NCI-H1105 treated with DMSO at 0.1 percent for 48 hours (cell line): ENCODE measurements around the gene SGPP2.

Experiments
- DNase-seq: peaks from one replicate; lab custom pipeline; 2025; lab: John Stamatoyannopoulos, UW

Gene SGPP2

DNA sequence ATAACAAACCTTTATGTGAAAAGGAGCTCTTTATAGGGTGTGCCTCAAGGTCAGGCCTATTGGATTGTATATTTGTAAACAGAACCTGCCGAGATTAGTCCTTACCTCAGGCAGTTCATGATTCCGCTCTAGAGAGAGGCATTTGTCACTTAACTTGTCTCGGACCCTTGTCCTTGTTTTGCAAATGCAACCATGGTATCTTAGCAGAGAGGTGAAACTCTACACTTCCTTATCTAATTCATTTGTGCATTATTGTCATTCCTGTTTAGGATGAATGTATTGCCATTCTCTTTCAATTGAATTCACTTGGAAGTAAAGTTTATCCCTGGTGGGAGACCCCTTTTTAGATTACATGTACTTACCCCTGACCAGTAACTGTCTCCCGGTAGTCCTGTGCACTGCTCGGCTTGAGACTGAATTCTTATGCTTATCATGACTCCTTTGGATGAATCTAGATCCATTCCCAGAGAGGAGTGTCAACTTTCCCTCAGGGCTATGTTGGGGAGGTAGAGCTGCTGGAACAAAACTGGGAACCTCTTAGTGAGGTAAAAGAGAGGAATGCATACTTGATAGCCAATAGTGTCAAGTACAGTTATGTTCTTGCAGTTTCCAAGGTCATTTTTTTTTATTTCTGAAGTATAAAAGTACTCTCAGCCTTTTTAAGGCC, 46.6 kb downstream of the SGPP2 start:
- no peak for DNase-seq

GRCh38 chr2:222477962-222478608, 53.7 kb downstream of the SGPP2 start:
- DNase-seq = no peak

- no peak for DNase-seq
Measured at GRCh38 chr2:222479859-222480258, 55.5 kb downstream of the SGPP2 start.

- no peak for DNase-seq
Measured at GRCh38 chr2:222480497-222480896, 56.2 kb downstream of the SGPP2 start.

DNA sequence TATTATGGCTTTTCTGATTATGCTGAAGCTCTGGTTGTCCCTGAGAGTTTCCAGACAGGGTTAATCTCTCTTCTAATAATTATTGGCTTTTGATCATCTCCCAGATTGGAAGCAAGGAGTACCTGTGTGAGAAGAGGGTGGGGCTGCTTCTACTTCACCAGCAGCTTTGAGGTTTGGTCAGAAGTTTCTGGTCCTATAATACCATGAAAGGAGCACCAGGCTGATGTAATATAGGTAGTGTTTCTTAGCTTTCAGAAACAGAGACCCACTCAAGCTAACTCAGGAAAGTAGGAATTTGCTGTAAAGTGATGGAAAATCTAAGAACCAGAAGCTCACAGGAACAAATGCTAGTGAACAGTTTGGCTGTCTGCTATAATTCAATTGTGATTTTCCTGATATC, 57.6 kb downstream of the SGPP2 start:
- no peak for DNase-seq

DNA sequence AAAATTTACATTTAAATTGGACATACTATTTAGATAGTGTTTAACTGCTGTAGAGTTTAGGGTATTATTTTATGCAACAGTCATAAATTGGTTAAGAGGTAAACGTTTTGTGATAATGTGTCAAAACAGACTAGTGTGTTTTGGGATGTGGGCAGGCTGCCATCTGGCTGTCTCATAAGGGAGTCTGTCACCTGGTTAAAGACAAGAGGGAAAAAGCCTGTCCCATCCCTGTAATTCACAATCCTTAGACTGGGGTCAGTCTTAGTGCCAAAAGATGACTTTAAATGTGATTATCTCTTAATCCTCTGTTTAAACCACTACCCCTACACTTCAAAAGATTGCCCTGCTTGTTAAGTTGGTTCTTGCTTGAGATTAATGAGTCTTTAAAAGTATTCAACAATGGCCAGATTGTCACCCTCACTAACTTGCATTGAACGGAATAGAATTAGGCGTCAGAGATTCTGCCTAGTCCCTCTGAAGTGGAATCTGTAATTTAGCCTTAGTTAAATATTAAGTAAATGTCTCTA, 59.2 kb downstream of the SGPP2 start:
- peak; percentile 65 for DNase-seq

DNA sequence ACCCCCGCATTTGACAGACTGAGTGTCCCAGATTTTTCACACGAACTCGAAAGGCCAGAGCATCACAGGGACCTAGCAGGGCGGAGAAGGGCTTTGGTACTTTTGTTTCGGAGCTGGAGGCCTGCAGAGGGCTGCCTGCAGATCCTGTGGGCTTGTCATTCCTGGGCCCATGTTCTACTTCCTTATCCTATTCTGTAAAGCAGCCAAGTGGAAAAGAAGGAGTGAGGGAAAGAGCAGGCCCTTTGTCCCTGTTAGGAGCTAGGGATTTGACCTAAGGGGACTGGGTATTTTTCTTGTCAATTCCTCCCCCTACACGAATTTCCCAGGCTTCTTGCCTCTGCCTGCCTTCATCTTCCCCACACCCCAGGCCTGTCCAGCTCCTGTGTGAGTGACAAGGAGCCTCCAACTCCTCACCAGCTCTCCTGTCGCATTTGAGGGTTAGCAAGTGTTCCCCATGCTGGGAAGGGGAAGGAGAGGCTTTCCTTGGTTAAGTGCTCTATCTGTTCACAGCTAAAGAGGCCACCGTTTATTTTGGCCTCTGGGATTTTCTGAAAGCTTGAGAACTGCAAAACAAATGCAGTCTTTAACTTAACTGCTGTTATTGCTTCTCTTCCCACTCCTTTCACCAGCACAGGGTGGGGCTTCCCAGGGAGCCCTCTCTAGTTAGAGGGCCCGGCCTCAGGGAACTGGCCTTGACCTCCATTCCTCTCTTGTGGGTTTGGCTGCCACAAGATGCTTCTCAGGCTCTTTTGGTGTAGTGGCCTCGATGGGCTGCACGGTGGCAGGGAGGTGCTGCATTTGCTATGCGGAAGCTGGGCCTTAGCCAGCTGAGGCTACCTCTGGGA, 61.2 kb downstream of the SGPP2 start:
- no peak for DNase-seq

GRCh38 chr2:222490131-222490530, 65.8 kb downstream of the SGPP2 start:
- no peak for DNase-seq

DNA sequence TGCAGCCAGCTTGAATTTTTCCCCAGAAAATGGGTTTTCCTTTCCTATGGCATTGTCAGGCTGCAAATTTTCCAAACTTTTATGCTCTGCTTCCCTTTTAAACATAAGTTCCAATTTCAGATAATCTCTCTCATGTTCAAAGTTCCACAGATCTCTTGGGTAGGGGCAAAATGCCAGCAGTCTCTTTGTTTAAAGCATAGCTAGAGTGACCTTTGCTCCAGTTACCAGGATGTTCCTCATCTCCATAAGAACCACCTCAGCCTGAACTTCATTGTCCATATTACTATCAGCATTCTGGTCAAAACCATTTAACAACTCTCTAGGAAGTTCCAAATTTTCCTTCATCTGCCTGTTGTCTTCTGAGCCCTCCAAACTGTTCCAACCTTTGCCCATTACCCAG, 68.3 kb downstream of the SGPP2 start:
- no peak for DNase-seq

- DNase-seq = no peak
Measured at GRCh38 chr2:222494104-222494739, 69.9 kb downstream of the SGPP2 start.

DNA sequence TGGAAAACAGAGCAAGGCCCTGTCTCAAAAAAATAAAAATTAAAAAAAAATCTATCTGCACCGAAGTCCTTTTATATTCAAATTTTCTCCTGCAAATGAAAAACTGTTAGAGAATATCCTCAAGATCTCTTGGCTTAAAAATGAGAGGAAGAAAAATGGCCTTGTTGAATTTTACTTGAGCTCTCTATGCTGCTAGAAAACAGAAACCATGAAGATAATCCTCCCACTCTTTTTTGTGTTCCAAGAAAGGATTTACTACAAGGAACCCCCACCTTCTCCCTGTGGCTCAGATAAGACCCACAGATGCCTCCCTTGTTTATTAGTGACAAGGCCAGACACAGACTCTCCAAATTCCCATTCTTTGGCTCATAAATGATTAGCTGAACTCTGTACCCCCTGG, 71.0 kb downstream of the SGPP2 start:
- no peak for DNase-seq

DNA sequence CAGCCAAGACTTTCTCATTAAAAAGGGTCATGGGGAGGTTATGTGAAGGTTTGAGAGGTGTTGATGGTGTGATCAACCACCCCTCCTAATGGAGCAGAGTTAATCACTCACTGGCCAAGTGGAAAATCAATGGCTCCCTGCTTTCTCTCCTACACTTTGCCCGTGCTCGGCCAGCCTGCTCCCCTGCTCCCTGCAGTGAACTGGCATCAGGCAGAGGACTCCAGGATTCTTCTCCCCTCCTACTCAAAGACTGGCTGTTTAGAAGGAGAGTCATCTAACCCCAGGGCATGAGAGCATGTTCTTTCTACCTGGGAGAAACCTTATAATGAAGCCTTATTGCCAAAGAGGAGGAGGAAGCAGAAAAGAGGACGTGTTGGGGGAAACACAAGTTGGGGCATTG, 74.9 kb downstream of the SGPP2 start:
- no peak for DNase-seq

DNA sequence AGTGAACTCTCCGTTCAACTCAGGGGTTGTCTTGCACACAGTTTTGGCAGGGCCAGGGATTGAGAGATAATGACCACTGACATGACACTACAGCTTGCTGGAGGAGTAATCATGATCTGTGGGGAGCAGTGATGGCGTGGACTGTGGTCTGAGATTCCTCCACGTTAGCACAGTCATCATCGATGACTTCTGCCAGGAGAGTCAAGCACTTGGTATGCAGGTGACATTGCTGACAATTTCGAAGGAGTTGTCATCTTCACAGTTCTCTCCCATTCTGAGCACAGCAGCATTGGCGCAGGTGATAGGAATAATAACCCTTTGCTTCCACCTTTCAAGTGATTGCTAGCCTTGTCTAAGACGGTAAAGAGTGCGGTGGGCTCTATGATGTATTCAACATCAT, 79.8 kb downstream of the SGPP2 start:
- DNase-seq = no peak

- no peak for DNase-seq
Measured at GRCh38 chr2:222504719-222505118, 80.4 kb downstream of the SGPP2 start.

DNA sequence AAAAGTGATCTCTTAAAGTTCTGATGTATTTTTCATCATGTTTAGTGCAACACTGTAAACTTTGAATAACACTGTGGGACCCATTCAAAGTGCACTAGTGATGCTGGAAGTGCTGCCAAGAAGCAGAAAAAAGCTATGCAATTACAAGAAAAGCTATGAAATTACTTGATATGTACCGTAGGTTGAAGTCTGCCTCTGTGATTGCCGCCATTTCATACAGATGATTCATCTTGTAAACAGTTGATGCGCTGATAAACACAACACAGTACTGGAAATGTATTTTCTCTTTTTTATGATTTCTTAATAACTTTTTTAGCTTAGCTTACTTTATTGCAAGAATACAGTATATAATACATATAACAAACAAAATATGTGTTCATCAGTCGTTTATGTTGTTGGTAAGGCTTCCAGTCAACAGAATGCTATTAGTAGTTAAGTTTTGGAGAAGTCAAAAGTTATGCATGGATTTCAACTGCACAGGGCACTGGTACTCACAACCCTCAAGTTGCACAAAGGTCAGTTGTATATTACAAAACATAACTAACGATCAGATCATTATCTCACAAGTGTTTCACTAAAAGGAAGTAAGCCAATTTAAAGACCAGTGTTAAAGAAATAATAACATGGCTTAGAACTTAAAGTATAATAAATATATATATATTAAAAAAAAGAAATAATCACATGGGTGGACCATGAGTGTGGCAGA, 82.0 kb downstream of the SGPP2 start:
- no peak for DNase-seq

GRCh38 chr2:222514901-222515300, 90.6 kb downstream of the SGPP2 start:
- DNase-seq = no peak

DNA sequence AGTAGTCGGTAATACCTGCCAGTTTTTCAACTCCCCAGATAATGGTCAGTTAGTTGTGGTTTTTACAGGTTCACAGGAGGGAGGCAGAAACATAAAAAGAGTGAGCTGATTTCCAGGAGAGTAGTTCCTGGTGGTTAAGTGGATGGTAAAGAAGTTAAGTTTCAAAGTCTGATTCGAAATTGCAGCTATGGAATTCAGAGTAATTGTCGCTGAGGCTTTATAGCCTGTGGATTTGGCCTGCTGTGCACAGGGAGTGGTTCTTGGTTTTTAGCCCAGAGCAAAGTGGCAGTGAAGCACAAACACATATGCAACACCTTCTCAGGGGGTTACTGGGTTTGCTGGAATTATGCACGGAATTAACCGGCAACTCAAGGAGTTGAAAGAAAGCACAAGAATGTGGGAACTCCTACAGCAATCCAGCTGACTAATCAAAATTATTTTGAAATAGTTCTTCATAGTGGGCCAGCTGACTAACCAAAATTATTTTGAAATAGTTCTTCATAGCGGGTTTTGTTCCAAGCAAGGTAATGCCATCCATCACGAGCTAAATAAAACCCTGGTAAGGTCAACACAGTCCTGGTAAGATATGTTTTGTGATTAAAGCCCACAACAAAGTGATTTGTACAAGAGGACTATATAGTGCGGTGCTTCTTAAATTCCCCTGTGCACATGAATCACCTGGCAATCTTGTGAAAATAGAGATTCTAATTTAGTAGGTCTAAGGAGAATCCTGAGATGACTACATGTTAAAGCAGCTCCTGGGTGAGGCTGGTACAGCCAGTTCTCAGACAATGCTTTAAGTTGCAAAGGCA, 94.4 kb downstream of the SGPP2 start:
- DNase-seq = no peak

- no peak for DNase-seq
Measured at GRCh38 chr2:222521099-222521498, 96.8 kb downstream of the SGPP2 start.

DNA sequence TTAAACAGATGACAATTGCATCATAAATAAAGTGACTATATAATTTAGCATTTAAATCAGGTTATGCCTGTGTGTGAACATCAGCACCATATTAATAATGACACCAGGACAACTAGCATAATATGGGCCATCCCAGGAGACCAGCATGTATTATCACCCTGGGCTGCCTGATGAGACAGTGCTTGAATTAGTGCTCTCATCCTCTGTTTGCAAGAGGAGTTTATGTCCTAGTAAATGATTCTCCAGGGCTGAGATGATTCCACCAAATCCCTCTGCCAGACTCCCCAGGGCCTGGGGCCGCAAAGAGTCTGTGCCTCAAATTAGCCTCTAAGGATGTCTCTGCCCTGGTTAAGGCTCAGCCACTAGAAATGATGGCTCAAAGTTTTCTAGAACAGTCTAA, 97.7 kb downstream of the SGPP2 start:
- DNase-seq = no peak

- DNase-seq = no peak
Measured at GRCh38 chr2:222523783-222524544, 99.6 kb downstream of the SGPP2 start.
